Ishikawa (cell line): Measurements from ENCODE around the gene MGMT.

ENCODE experiments used
- CEBPB ChIP-seq: IDR thresholded peaks from 2 replicates; pipeline ENCODE4 v1.6.1; 2012
- CREB1 ChIP-seq: IDR thresholded peaks from 2 replicates; pipeline ENCODE4 v1.6.1; 2012; ENCODE audit warnings: low read depth
- EGR1 ChIP-seq: IDR thresholded peaks from 2 replicates; pipeline ENCODE4 v1.6.1; 2012
- EP300 ChIP-seq: IDR thresholded peaks from 2 replicates; pipeline ENCODE4 v1.6.1; 2012; ENCODE audit warnings: borderline replicate concordance
- FOXM1 ChIP-seq: IDR thresholded peaks from 2 replicates; pipeline ENCODE4 v1.6.1; 2012; ENCODE audit warnings: low read depth, borderline replicate concordance
- NFIC ChIP-seq: IDR thresholded peaks from 2 replicates; pipeline ENCODE4 v1.6.1; 2012
- RAD21 ChIP-seq: IDR thresholded peaks from 2 replicates; pipeline ENCODE4 v1.6.1; 2012; ENCODE audit warnings: low read depth
- TAF1 ChIP-seq: IDR thresholded peaks from 2 replicates; pipeline ENCODE4 v1.6.1; 2012; ENCODE audit warnings: low read depth, mild to moderate bottlenecking
- TCF12 ChIP-seq: IDR thresholded peaks from 2 replicates; pipeline ENCODE4 v1.6.1; 2012; ENCODE audit warnings: low read depth
- TEAD4 ChIP-seq: IDR thresholded peaks from 2 replicates; pipeline ENCODE4 v1.6.1; 2012
- USF1 ChIP-seq: IDR thresholded peaks from 2 replicates; pipeline ENCODE4 v1.6.1; 2012
- YY1 ChIP-seq: IDR thresholded peaks from 2 replicates; pipeline ENCODE4 v1.6.1; 2012; ENCODE audit warnings: low read depth
- ZBTB7A ChIP-seq: IDR thresholded peaks from 2 replicates; pipeline ENCODE4 v1.6.1; 2012; ENCODE audit warnings: low read depth
- TF ChIP-seq, protein P1 (sequence below): IDR thresholded peaks from 2 replicates; pipeline ENCODE4 v1.6.1; 2012; ENCODE audit warnings: low read depth, mild to moderate bottlenecking
- TF ChIP-seq, protein P2 (sequence below): IDR thresholded peaks from 2 replicates; pipeline ENCODE4 v1.6.1; 2012

MGMT gene

GRCh38 chr10:129778571-129778970 is 311.5 kb downstream of the MGMT start:
- TF ChIP-seq ZBTB7A (no peak), YY1 (no peak), TEAD4 (no peak), USF1 (no peak), RAD21 (no peak), TCF12 (no peak)
- TF ChIP-seq, protein P1, sequence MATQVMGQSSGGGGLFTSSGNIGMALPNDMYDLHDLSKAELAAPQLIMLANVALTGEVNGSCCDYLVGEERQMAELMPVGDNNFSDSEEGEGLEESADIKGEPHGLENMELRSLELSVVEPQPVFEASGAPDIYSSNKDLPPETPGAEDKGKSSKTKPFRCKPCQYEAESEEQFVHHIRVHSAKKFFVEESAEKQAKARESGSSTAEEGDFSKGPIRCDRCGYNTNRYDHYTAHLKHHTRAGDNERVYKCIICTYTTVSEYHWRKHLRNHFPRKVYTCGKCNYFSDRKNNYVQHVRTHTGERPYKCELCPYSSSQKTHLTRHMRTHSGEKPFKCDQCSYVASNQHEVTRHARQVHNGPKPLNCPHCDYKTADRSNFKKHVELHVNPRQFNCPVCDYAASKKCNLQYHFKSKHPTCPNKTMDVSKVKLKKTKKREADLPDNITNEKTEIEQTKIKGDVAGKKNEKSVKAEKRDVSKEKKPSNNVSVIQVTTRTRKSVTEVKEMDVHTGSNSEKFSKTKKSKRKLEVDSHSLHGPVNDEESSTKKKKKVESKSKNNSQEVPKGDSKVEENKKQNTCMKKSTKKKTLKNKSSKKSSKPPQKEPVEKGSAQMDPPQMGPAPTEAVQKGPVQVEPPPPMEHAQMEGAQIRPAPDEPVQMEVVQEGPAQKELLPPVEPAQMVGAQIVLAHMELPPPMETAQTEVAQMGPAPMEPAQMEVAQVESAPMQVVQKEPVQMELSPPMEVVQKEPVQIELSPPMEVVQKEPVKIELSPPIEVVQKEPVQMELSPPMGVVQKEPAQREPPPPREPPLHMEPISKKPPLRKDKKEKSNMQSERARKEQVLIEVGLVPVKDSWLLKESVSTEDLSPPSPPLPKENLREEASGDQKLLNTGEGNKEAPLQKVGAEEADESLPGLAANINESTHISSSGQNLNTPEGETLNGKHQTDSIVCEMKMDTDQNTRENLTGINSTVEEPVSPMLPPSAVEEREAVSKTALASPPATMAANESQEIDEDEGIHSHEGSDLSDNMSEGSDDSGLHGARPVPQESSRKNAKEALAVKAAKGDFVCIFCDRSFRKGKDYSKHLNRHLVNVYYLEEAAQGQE, result no peak

DNA sequence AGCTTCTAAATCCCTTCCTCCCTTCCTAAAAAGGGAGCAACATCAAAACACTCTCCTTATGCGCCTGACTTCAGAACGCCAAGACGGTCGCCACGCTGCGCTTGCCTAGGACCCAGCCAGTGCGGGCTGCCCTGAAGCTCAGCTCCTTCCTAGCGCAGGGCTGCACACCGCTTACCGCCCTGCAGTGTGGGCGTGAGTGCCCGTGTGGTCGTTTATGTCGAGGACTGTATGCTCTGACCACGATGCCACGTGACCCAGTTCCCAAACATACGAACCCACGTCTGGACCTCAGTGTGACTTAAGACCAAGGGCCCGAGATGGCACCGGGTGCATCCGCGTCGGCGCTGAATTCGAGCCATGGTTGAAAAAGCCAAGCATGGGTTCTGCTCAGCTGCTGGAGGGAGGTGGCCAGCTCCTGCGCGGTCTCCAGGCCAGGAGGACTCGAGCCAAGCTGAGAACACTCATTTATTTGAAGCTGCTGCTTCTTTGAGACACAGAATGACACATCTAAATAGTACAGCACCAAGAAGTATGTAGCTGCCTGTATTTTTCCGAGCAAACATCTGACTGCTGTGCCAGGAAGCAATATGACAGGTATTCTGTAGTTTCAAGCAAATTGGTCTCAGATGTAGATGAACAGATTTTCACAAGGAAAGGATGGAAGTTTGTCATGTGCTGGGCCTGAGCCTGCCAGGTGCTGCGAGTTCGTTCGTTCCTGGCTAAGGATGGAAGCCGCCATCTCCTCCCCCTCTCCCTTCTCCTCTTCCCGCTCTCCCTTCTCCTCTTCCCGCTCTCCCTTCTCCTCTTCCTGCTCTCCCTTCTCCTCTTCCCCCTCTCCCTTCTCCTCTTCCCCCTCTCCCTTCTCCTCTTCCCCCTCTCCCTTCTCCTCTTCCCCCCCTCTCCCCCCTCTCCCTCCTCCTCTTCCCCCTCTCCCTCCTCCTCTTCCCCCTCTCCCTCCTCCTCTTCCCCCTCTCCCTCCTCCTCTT is 312.4 kb downstream of the MGMT start:
- TF ChIP-seq YY1, result no peak
- TF ChIP-seq FOXM1, result no peak
- no peak for TF ChIP-seq EGR1
- TF ChIP-seq TCF12, result no peak
- TF ChIP-seq, protein P1, result no peak
- TF ChIP-seq TAF1, result no peak
- TF ChIP-seq NFIC, result no peak
- no peak for TF ChIP-seq EP300

DNA sequence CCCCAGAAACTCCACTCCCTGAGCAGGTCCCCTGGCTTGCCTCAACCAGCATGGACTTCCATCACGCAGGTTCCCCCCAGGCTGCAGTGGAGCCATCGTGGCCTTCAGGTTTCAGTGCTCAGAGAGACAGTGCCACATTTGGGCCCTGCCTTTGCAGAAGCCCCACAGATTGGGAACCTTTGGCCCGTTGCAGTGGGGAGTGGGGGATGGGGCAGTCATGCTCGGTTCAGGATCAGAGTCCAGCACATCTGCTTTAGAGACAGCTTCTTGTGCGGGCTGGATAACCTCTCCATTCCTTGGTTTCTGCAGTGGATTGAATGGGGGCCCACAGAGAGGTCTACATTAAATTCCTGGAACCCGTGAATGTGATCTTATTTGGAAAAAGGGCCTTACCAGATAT is 313.2 kb downstream of the MGMT start:
- TF ChIP-seq, protein P2, sequence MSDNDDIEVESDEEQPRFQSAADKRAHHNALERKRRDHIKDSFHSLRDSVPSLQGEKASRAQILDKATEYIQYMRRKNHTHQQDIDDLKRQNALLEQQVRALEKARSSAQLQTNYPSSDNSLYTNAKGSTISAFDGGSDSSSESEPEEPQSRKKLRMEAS, result no peak
- no peak for TF ChIP-seq CEBPB
- TF ChIP-seq TEAD4, result no peak
- TF ChIP-seq FOXM1, result no peak
- no peak for TF ChIP-seq RAD21
- no peak for TF ChIP-seq EP300
- no peak for TF ChIP-seq TCF12
- TF ChIP-seq, protein P1, result no peak
- no peak for TF ChIP-seq TAF1
- no peak for TF ChIP-seq USF1
- TF ChIP-seq EGR1, result no peak
- no peak for TF ChIP-seq NFIC
- TF ChIP-seq YY1, result no peak
- TF ChIP-seq CREB1, result no peak
- TF ChIP-seq ZBTB7A, result no peak

GRCh38 chr10:129780901-129781795 is 314.1 kb downstream of the MGMT start:
- TF ChIP-seq NFIC (no peak), ZBTB7A (no peak), TAF1 (no peak), TEAD4 (no peak), EP300 (no peak), CREB1 (no peak), RAD21 (no peak), CEBPB (no peak), EGR1 (no peak), FOXM1 (no peak), TCF12 (no peak), YY1 (no peak), USF1 (no peak)
- TF ChIP-seq, protein P2, result no peak
- TF ChIP-seq, protein P1, result no peak
